Mucosa of rectum (tissue), 2 donors: ENCODE measurements around the gene ROR2.
"Not testable (repeated sequence)": the region's sequence is repeated elsewhere in the genome, so short reads cannot be mapped to it uniquely, and the experiment has no call there.

ENCODE experiments used
- H3K27ac ChIP-seq, 2 donors: one replicate each; pipeline ENCODE4 v1.7.0; 2013; ENCODE audit warnings: inconsistent platforms in 2 of 2, low read depth in 2 of 2, low read length in 2 of 2
- H3K27me3 ChIP-seq, 2 donors: one replicate each; pipeline ENCODE4 v1.7.0; 2013; ENCODE audit warnings: low read length in 2 of 2; ENCODE audit not compliant: control insufficient read depth in 2 of 2, insufficient read depth in 2 of 2
- H3K36me3 ChIP-seq, 2 donors: one replicate each; pipeline ENCODE4 v1.7.0; 2013; ENCODE audit warnings: low read length in 2 of 2; ENCODE audit not compliant: control insufficient read depth in 2 of 2, insufficient read depth in 2 of 2
- H3K4me1 ChIP-seq, 2 donors: one replicate each; pipeline ENCODE4 v1.7.0; 2013; ENCODE audit warnings: low read length in 2 of 2, mild to moderate bottlenecking in 1 of 2; ENCODE audit not compliant: control insufficient read depth in 2 of 2, insufficient read depth in 2 of 2
- H3K4me3 ChIP-seq, 2 donors: one replicate each; pipeline ENCODE4 v1.7.0; 2013; ENCODE audit warnings: low read length in 2 of 2
- H3K9ac ChIP-seq, 2 donors: one replicate each; pipeline ENCODE4 v1.7.0; 2013; ENCODE audit warnings: low read length in 2 of 2, low read depth in 1 of 2, mild to moderate bottlenecking in 1 of 2
- H3K9me3 ChIP-seq, 2 donors: one replicate each; pipeline ENCODE4 v1.7.0; 2013; ENCODE audit warnings: low read length in 2 of 2; ENCODE audit not compliant: control insufficient read depth in 2 of 2
- donor health status: healthy.
- donor health status: Normal muscosa, but diverticular disease.

The ROR2 gene

DNA sequence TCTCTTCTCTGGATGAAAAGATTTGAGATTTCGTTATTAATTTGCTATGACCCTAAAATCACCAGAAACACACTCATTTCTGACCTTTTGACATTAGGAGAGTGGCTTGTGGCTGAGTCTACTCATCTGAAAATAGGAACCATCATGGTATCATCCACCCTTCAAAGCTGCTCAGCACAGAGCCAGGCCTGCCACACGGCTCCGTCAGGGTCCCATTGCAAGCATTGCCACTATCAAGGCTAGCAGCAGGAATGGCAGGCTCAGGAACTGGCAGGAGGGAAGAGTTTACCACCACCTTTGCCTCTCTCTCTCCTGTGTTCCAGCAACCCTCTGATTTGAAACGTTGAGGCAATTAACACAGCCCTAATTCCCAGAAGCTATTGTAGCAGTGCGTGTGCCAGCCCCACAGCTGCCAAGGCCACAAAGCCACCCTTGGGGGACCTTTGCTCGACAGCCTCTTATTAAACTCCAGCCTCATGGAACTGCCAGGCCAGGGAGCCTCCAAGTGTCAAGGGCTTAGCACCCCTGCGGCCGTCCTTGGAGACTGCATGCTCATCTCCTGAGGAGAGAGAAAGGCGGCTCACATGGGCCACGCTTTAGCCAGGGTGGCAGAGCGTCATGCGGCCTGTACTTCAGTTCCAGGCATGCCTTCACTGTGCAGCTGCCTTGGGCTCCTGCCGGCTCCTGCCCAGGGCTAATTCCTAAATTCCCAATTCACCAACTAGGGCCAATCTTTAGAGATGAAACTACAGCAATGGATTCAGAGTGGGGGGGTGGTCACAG is 145.9 kb downstream of the ROR2 start:
- no peak overlapping the region for H3K27ac ChIP-seq
- no peak overlapping the region for H3K9ac ChIP-seq
- no peaks in the 10 kb centered on the region for H3K27me3 ChIP-seq
- no peaks in the 10 kb centered on the region for H3K36me3 ChIP-seq
- peaks cover 3 to 9% of the 10 kb centered on the region in 2 donors for H3K4me1 ChIP-seq
- H3K9me3 ChIP-seq, result no peaks in the 10 kb centered on the region
- H3K4me3 ChIP-seq, result no peak overlapping the region

DNA sequence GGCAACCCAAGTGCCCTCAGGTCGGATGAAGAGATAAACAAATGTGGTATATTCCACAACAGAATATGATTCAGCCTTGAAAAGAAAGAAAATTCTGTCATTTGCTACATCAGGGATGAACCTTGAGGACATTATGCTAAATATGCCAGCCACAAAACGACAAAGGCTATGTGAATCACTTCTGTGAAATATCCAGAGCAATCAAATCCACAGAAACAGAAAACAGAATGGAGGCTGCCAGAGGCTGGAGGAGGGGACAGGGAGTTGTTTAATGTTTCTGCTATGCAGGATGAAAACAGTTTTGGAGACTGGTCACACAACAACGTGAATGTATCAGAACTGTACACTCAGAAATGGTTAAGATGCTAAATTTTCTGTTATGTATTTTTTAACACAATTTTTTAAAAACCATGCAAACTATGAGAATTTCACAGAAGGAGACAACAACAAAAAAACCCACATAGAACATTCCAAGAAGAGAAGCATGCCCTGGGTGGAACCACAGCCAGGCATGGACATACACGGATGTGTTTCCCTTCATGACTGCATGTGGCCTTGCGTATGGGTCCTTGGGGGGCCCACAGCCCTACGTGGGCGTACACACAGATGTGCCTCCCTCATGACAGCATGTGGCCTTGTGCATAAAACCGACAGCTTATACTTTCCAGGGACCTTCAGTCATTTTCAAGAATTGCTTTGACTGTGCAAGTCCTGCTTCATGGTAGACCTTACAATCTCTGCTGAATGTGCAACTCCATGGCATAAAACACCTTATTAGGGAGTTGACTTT is 146.7 kb downstream of the ROR2 start:
- Histone ChIP-seq H3K36me3 (no peaks in the 10 kb centered on the region), H3K9ac (no peak overlapping the region), H3K9me3 (no peaks in the 10 kb centered on the region), H3K4me3 (no peak overlapping the region), H3K27ac (no peak overlapping the region), H3K27me3 (no peaks in the 10 kb centered on the region), H3K4me1 (peaks cover 11 to 16% of the 10 kb centered on the region in 2 donors)

DNA sequence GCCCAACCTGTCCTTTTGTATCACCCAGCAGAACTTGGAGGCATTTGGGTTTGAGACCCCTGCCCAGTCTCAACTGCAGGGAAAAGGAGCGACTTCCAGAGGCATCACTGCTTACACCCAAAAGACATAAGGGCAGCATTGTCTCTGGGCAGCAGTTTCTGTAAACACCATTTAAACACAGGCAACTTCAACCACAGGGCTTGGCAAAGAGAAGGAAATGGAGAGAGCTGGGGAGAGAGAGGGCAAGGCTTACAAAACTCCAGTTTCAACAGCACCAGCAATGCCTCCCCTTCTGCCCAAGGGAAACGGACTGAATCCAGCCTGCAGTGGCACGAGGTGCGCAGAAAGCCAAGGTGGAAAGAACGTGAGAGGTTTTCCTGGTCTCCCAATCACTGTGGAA is 147.6 kb downstream of the ROR2 start:
- Histone ChIP-seq H3K27me3 (no peaks in the 10 kb centered on the region), H3K36me3 (no peaks in the 10 kb centered on the region), H3K27ac (no peak overlapping the region), H3K4me3 (no peak overlapping the region), H3K9me3 (no peaks in the 10 kb centered on the region), H3K9ac (no peak overlapping the region), H3K4me1 (peaks cover 11 to 16% of the 10 kb centered on the region in 2 donors)

DNA sequence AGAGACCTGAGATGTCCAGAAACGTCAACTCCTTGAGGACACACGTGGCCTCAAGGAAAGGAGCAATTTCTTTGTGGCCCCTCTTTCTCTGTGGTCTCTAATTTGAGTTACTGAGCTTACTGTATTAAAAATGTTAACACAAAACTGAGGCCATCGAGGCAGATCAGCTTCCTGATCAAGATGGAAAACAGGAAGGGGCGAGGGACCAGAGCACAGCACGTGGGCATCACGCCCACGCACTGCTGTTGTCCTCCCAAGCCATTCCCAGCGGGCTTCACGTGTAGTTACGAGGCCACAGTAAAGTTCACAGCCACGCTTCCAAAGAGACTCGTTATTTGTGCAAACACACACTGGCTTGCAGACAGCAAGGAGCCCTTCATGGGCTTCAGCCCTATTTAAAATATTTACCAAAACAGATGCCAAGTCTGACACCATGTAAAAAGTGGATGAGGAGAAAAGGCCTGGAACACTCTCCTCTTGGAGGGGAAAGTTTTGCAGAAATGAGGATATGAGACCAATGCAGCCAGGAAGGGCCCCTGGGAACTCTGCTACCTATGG is 149.5 kb downstream of the ROR2 start:
- no peak overlapping the region for H3K4me3 ChIP-seq
- no peak overlapping the region for H3K27ac ChIP-seq
- H3K27me3 ChIP-seq, result no peaks in the 10 kb centered on the region
- no peaks in the 10 kb centered on the region for H3K36me3 ChIP-seq
- no peak overlapping the region for H3K9ac ChIP-seq
- peaks cover 16 to 19% of the 10 kb centered on the region in 2 donors for H3K4me1 ChIP-seq
- no peaks in the 10 kb centered on the region for H3K9me3 ChIP-seq

DNA sequence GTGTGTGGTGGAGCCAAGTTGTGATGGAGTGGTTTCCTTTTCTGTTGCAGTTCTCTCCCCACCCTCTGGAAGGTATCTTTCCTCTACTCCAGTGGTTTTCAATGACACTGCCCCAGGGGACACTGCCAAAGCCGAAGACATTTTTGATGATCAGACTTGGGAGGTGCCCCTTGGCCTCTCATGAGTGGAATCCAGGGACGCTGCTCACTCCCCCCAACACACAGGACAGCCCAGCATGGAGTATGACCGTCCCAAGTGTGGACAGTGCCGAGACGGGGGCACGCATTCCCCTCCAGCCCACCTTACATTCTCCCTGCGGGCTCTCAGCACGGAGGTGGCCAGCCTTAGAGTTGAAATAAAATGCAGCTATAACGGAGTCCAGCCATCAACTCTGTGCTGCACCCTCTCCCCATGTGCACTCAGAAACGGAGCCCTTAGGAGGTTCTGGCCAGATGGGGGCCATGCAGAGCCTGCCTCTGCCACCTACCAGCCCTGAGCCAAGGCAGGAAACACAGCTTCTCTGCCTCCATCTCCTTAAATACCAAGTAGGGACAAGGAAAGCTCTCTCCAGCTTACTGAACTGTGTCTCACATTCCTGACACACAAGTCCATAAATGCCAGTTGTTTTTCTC is 150.8 kb downstream of the ROR2 start:
- Histone ChIP-seq H3K9ac (peak overlapping the region in 1 of 2 donors; percentile 15), H3K27ac (peak overlapping the region; percentile 14 to 65), H3K4me3 (peak overlapping the region; percentile 34 to 64), H3K9me3 (no peaks in the 10 kb centered on the region), H3K27me3 (no peaks in the 10 kb centered on the region), H3K36me3 (no peaks in the 10 kb centered on the region), H3K4me1 (peaks cover 16 to 20% of the 10 kb centered on the region in 2 donors)

DNA sequence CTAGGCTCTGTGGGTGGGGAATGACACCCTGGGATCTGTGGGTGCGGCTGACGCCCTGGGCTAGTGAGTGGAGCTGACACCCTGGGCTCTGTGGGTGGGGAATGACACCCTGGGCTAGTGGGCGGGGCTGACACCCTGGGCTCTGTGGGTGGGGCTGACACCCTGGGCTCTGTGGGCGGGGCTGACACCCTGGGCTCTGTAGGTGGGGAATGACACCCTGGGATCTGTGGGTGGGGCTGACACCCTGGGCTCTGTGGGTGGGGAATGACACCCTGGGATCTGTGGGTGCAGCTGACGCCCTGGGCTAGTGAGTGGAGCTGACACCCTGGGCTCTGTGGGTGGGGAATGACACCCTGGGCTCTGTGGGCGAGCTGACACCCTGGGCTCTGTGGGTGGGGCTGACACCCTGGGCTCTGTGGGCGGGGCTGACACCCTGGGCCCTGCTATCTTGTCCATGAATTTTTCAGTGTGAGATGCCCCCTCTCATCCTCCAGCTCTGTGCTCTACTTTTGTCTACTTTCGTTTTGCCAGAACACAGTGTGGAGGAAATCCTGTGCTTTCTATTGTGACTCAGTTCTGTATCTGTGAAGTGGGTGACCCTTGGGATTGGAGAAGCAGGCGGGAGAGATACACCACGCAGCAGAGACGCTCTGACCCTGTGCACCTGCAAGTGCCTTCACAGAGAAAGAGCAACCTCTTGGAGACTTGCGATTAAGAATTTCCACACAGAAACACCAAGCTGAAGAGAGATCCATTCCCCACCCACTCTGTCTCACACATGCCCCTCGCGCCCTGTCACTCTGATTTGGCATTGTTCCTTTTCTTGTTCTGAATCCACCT is 151.5 kb downstream of the ROR2 start:
- not testable (repeated sequence) for H3K36me3 ChIP-seq, H3K27me3 ChIP-seq, H3K9me3 ChIP-seq
- Histone ChIP-seq H3K27ac (peak overlapping the region; percentile 14 to 65), H3K9ac (peak overlapping the region in 1 of 2 donors; percentile 15), H3K4me1 (peaks cover 13 to 20% of the 10 kb centered on the region in 2 donors), H3K4me3 (peak overlapping the region; percentile 34 to 64)

DNA sequence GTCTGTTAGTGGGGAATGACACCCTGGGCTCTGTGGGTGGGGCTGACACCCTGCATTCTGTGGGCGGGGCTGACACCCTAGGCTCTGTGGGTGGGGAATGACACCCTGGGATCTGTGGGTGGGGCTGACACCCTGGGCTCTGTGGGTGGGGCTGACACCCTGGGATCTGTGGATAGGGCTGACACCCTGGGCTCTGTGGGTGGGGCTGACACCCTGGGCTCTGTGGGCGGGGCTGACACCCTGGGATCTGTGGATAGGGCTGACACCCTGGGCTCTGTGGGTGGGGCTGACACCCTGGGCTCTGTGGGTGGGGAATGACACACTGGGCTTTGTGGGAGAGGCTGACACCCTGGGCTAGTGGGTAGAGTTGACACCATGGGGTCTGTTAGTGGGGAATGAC is 152.5 kb downstream of the ROR2 start:
- not testable (repeated sequence) for H3K27me3 ChIP-seq, H3K36me3 ChIP-seq, H3K4me3 ChIP-seq, H3K9ac ChIP-seq, H3K27ac ChIP-seq, H3K9me3 ChIP-seq
- peaks cover 13 to 20% of the 10 kb centered on the region in 2 donors for H3K4me1 ChIP-seq

DNA sequence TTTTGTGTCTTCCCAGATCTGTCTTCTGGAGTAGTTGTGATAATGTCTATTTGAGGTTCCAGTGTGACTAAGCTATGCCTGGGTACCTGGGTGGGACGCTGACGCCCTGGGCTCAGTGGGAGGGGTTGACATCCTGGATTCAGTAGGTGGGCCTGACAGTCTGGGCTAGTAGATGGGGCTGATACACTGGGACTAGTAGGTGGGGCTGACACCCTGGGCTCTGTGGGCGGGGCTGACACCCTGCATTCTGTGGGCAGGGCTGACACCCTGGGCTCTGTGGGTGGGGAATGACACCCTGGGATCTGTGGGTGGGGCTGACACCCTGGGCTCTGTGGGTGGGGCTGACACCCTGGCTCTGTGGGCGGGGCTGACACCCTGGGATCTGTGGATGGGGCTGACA is 153.5 kb downstream of the ROR2 start:
- not testable (repeated sequence) for H3K9me3 ChIP-seq, H3K9ac ChIP-seq, H3K4me3 ChIP-seq, H3K36me3 ChIP-seq, H3K27me3 ChIP-seq
- peak overlapping the region; percentile 47 to 81 for H3K27ac ChIP-seq
- H3K4me1 ChIP-seq, result peaks cover 13 to 20% of the 10 kb centered on the region in 2 donors

DNA sequence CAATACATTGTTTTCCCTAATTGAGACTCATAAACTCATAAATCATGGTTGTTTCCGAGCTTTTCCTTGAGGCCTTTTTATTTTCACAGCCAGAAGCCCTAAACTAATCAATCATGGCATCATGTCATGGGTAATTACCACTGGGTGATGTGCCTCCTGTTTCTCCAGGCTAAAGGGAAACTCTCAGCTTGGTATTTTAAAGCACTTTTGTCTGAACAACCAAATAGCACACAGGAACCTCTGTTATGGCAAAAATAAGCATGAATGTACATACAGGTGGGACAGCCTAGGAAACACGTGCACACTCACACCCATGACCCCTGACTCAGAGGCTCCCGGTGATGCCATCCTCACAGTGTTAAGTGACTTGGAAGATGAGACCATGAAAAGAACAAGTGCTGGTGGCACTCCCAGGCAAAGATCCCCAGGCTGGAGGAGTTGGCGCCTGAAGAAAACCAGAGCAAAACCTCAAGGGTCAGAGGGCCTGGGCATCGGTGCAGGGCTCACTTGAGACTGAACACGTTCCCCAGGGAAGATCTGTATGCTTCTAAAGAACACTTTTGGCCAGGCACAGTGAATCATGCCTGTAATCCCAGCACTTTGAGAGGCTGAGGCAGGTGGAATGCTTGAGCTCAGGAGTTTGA is 154.3 kb downstream of the ROR2 start:
- no peak overlapping the region for H3K9ac ChIP-seq
- H3K36me3 ChIP-seq, result no peaks in the 10 kb centered on the region
- H3K4me1 ChIP-seq, result peaks cover 13 to 20% of the 10 kb centered on the region in 2 donors
- no peaks in the 10 kb centered on the region for H3K27me3 ChIP-seq
- H3K9me3 ChIP-seq, result no peaks in the 10 kb centered on the region
- H3K4me3 ChIP-seq, result no peak overlapping the region
- H3K27ac ChIP-seq, result peak overlapping the region; percentile 67 to 81
